ENCODE results near the gene TVP23C.

The TVP23C gene

GRCh38 chr17:15462976-15463772, 100.1 kb downstream of the TVP23C start:
- DNase-seq = no peak

- no peak for DNase-seq
These were observed 105.6 kb downstream of the TVP23C start for GRCh38 chr17:15457723-15458094.

GRCh38 chr17:15456972-15457722, 106.1 kb downstream of the TVP23C start:
- DNase-seq = no peak

GRCh38 chr17:15456496-15456895, 106.8 kb downstream of the TVP23C start:
- no peak for DNase-seq

GRCh38 chr17:15454346-15454745, 108.9 kb downstream of the TVP23C start:
- no peak for DNase-seq

GRCh38 chr17:15453782-15454181, 109.5 kb downstream of the TVP23C start:
- no peak for DNase-seq

- DNase-seq = no peak
These were observed 110.0 kb downstream of the TVP23C start for GRCh38 chr17:15453246-15453645.

GRCh38 chr17:15452746-15453145, 110.5 kb downstream of the TVP23C start:
- no peak for DNase-seq
